ENCODE measurements around the gene HDAC4.

HDAC4 gene

DNA sequence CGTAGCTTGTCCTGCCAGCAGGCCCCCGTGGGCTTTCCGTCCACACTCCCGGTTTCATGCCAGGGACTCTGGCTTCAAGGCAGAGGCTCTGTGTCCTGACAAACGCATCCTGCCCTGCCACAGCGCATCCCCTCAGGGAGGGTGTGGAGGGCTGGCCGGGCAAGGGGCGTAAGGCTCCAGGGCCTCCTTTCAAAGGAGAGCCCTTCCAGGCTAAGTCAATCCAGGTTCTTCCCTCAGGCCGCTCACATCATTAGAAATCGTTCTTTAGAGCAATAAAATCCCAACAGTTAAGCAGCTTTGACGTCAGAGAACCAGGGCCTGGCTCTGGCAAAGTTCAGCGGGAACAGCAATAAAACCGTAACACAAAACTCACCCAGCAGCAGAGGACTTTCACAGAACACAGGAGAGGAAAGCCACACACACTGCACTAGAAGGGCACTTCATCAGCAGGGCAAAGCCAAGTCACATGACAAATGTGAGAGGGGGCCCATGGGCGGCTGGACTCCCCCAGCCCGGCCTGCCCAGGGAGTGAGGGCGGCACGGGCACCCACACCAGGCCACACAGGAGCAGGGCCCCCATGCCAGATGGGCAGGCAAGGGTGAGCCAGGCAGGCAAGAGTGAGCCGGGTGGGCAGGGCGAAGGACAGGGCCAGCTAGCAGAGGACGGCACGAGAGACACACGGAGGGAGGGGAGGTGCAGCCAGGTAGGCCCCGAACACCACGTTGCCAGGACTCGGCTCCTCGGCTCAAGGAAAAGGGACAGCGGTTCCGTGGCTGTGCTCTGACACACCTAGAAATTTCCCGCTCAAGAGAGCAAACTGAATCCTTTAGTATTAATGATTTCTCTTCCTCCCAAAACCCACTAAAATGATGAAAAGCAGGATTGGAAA, 52.0 kb downstream of the HDAC4 start:
- DNase-seq (ENCODE audit: low read depth), result no peak

DNA sequence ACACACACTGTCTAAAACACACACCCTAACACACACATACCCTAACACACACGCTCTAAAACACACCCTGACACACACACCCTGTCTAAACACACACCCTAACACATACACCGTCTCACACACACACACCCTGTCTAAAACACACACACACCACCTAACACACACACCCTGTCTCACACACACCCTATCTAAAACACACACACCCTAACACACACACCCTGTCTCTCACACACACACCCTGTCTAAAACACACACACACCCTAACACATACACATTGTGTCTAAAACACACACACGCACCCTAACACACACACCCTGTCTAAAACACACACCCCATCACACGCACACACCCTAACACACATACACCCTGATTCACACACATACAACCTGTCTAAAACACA, 54.1 kb downstream of the HDAC4 start:
- DNase-seq (ENCODE audit: low read depth), result no peak

DNA sequence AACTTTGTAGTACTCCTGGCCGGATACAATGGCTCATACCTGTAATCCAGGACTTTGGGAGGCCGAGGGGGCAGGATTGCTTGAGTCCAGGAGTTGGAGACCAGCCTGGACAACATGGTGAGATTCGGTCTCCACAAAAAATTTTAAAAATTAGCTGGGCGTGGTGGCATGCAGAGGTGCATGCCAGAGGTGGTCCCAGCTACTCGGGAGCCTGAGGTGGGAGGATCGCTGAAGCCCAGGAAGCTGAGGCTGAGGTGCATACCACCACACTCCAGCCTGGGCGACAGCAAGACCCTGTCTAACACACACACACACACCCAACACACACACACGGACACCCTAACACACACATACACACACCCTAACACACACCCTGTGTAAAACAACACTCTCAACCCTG, 55.6 kb downstream of the HDAC4 start:
- no peak for DNase-seq (ENCODE audit: low read depth)

- no peak for DNase-seq (ENCODE audit: low read depth)
These were observed 56.0 kb downstream of the HDAC4 start for GRCh38 chr2:239344857-239345216.

GRCh38 chr2:239343946-239344856, 56.6 kb downstream of the HDAC4 start:
- DNase-seq (ENCODE audit: low read depth), result no peak

DNA sequence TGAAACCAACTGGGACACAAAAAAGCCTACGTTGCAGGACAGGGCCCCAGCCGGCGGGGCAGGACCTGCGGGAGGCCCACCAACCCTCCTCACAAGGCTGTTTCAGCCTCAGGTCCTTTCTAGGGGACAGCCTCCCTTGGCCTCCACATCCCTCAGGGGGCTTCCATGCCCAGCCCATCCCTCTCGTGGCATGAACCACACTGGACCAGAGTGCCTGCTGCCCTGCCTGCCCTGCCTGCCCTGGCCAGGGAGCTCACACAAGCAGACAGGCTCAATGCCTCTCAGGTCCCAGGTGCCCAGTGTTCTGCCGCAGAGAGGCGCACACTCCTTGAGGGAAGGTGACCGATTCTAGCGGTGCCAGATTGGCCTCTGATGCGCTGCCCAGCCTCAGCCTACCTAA, 57.4 kb downstream of the HDAC4 start:
- no peak for DNase-seq (ENCODE audit: low read depth)

DNA sequence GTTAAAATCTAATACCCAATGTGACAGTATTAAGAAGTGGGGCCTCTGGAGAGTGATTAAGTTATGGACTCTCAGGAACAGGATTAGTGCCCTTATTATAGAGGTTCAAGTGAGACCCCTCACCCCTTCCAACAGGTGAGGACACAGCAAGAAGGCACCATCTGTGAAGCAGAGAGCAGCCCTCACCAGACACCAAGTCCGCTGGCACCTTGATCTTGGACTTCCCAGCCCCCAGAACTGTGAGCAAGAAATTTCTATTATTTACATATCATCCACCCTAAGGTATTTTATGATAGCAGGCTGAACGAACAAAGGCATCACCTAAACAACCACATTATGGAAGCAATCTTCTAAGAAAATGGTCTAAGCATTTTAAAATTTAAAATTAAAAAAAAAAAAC, 59.0 kb downstream of the HDAC4 start:
- no peak for DNase-seq (ENCODE audit: low read depth)

GRCh38 chr2:239341146-239341732, 59.6 kb downstream of the HDAC4 start:
- DNase-seq (ENCODE audit: low read depth), result no peak

GRCh38 chr2:239339726-239340601, 60.9 kb downstream of the HDAC4 start:
- DNase-seq (ENCODE audit: low read depth), result no peak

GRCh38 chr2:239339241-239339640, 61.6 kb downstream of the HDAC4 start:
- no peak for DNase-seq (ENCODE audit: low read depth)

DNA sequence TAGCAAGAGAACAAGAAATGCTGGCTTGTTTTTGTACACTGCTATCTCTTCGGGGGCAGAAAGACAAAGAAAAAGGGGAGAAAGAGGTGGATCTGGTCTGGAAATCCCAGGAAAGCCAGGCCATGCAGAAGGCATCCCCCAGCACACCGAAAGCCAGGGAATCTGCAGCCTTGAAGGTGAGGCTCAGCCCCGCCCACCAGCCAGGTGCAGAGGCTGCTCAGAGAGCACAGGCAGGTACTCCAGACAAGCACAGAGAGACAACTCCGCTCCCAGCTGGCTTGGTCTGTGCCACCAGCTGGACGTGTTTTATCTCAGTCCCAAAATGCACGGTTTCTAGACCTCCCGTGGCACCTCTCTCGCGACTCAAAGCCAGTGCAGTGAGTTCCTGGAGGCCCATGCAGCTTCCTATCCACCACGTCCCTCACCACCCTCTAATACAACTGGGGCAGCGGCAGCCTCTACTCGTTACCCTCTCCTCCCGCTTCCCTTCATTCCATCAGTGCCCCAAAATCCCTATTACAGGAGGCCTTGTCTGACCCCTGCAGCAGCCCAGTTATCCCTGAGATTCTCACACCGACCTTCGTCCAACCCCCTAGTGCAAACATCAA, 62.8 kb downstream of the HDAC4 start:
- no peak for DNase-seq (ENCODE audit: low read depth)

DNA sequence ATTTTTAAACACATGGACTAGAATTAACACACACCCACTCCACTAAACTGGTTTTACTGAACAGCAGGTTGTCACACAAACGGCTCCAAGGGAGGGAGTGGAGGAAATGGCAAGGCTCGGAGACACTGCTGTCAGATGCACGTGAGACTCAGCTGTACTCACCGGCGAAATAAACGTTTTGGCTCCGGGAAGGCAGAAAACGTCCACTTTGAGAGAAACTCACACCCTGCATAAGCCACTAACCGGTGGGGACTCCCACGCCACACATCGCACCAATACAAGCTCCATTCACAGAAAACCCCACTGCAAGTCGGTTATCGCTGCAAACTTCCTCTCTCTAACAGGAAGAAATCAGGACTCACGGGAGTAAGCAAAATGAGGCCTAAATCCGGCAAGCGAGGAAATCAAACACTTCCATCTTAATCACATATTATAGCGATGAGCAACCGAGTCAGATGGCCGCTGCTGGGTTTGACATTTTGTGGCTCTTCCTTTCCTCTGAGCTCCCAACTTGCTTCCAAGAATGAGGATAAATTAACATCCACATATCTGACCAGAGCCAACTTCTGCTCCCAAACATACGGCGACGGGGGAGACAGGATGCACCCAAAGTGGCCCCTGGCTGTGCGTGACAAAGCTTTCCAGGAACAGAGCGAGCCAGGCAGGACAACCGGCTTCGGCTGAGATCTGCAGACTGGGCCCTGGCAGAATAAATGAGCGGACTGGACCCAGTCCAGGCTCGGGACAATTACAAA, 63.5 kb downstream of the HDAC4 start:
- DNase-seq (ENCODE audit: low read depth), result no peak

- DNase-seq (ENCODE audit: low read depth), result no peak
These were observed 69.3 kb downstream of the HDAC4 start for GRCh38 chr2:239331560-239331959.

DNA sequence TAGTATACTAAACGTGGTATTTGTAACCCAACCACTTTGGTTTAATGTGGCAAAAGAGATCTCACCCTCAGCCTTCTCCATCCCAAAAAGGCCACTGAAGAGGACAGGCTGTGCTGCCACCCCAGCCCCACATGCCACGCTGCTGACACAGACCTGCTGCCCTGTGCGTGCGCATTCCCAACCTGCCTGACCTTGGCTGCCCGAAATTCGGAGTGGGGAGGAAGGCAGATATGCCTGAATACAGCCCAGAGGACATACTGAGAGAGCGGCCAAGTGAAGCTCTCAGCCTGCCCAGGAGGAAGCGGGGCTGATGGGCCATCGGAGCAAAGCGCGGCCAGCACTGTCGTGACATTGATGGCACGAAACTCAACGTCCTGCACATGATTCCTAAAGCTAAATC, 70.0 kb downstream of the HDAC4 start:
- DNase-seq (ENCODE audit: low read depth), result no peak

- no peak for DNase-seq (ENCODE audit: low read depth)
These were observed 70.7 kb downstream of the HDAC4 start for GRCh38 chr2:239329972-239330572.

DNA sequence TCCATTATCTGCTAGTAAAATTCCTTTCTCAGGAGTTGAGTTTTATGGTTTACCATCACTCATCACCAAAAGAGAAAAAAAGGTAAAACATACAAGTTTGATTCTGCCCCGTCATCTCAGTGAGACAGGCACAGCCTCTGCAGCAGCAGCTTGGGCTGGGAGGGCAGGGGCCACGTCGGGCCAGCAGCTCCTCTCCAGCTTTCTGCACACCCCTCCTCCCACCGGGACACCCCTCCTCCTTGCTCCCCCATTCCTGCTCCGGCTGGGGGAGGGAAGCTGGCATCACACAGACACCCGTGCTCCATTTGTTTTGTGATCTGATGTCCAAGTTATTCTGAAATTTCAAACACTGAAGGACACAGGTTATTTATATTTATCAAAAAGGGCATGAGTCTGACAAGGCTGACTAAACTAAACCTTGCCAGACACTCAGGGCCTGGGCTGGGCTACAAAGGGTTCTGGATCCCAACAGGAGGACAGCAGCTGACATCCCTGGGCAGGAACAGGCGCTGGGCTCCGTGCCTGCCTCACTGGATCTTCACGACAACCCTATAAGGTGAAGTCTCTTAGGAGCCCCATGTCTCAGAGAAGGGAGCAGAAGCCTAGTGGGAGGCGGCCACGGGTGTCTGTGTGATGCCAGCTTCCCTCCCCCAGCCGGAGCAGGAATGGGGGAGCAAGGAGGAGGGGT, 71.4 kb downstream of the HDAC4 start:
- DNase-seq (ENCODE audit: low read depth), result no peak

DNA sequence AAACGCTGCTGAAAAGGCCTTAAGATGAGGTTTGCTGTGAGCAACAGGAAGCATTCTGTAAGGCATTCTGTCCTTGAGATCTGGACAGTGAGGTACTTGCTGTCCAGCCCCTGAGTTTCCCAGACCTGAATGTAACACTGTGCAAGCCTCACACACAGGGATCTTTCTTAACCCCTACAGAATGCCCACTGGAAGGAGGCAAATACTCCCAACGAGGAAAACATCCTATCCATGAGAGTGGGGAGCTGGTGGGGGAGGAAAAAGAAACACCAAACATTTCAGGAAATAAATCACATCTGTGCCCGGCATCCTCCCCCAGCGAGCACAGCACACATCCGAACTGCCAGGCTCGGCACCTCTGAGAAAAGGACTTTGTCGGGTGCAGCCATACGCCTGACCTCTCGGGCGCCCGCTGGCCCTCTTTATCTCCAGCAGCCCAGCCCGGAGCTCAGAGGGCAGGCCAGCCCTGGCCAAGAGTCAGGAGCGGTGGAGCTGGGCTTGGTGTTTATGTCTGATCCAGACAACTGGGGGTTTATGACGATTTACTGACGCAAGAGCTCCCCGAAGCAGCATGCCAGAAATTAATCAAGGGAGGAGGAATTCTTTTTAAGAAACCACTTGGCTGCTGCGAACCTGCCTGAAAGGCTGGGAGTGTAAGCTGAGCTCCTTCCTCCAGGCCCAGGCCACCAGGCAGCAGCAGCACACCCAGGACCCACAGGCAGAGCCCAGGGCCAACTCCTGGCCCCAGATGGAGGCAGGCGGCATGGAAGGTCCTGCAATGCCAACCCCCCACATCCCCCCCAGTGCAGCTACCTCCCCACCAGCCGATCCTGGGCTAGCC, 72.2 kb downstream of the HDAC4 start:
- DNase-seq (ENCODE audit: low read depth), result no peak

GRCh38 chr2:239327536-239328350, 73.1 kb downstream of the HDAC4 start:
- DNase-seq (ENCODE audit: low read depth), result no peak
